DND-41 (cell line): Measurements from ENCODE around the gene SELENOF.

ENCODE experiments used
- ATAC-seq: fragments of 200-7000 bp; cut with Tn5 transposase; 3 replicates; pipeline ENCODE4 v1.9.1; 2021; ENCODE audit warnings: low read depth; ENCODE audit not compliant: insufficient read depth
- DNase-seq: peaks from one replicate; pipeline ENCODE4 v3.0.0-alpha.2; 2020
- H2AFZ ChIP-seq: 2 replicates; pipeline ENCODE4 v1.6.0; 2012; ENCODE audit warnings: low read depth, low read length
- H3K27ac ChIP-seq: 2 replicates; pipeline ENCODE4 v1.5.1; 2012; ENCODE audit warnings: low read length, inconsistent platforms
- H3K27me3 ChIP-seq: fragments of 200-600 bp; sonication (generic); 2 replicates; pipeline ENCODE4 v1.6.0; 2012; ENCODE audit warnings: low read length, mild to moderate bottlenecking, inconsistent platforms; ENCODE audit not compliant: insufficient read depth, poor library complexity
- H3K36me3 ChIP-seq: 2 replicates; pipeline ENCODE4 v1.5.1; 2012; ENCODE audit warnings: low read length, inconsistent platforms; ENCODE audit not compliant: insufficient read depth
- H3K4me1 ChIP-seq: 2 replicates; pipeline ENCODE4 v1.5.1; 2012; ENCODE audit warnings: mild to moderate bottlenecking, low read length; ENCODE audit not compliant: insufficient read depth
- H3K4me2 ChIP-seq: 2 replicates; pipeline ENCODE4 v1.6.0; 2012; ENCODE audit warnings: mild to moderate bottlenecking, moderate library complexity, low read length, inconsistent platforms; ENCODE audit not compliant: insufficient read depth
- H3K4me3 ChIP-seq, 2 experiments: fragments of 200-600 bp in 1 of 2; shearing (Covaris generic) in 1 of 2; 2 replicates each; pipeline ENCODE4 v1.5.1; 2012 to 2016; ENCODE audit warnings: inconsistent platforms in 2 of 2, low read length in 2 of 2, mild to moderate bottlenecking in 2 of 2, low read depth in 1 of 2, moderate library complexity in 1 of 2
- H3K79me2 ChIP-seq: 2 replicates; pipeline ENCODE4 v1.6.0; 2012; ENCODE audit warnings: low read length, inconsistent platforms; ENCODE audit not compliant: insufficient read depth
- H3K9ac ChIP-seq: 2 replicates; pipeline ENCODE4 v1.6.0; 2012; ENCODE audit warnings: low read depth, mild to moderate bottlenecking, inconsistent platforms, low read length, moderate library complexity
- H3K9me3 ChIP-seq: 2 replicates; pipeline ENCODE4 v1.5.1; 2012; ENCODE audit warnings: low read length, moderate library complexity, mild to moderate bottlenecking, inconsistent platforms; ENCODE audit not compliant: insufficient read depth, severe bottlenecking
- H4K20me1 ChIP-seq: 2 replicates; pipeline ENCODE4 v1.6.0; 2012; ENCODE audit warnings: low read length; ENCODE audit not compliant: insufficient read depth
- CTCF ChIP-seq: IDR thresholded peaks from 2 replicates; pipeline ENCODE4 v1.5.1; 2012; ENCODE audit warnings: borderline replicate concordance, low read length, moderate library complexity, mild to moderate bottlenecking; ENCODE audit not compliant: poor library complexity, severe bottlenecking; ENCODE audit errors: extremely low read depth
- EZH2 ChIP-seq: IDR thresholded peaks from 3 replicates; pipeline ENCODE4 v1.6.1; 2012; ENCODE audit warnings: borderline replicate concordance, low read depth, mild to moderate bottlenecking, moderate library complexity, low read length, inconsistent platforms; ENCODE audit not compliant: severe bottlenecking

SELENOF gene

GRCh38 chr1:86938855-86939254, 24.9 kb upstream of the SELENOF start:
- no peak overlapping the region for H3K27ac ChIP-seq
- H2AFZ ChIP-seq, result no peak overlapping the region
- no peak for DNase-seq
- H3K4me1 ChIP-seq, result no peaks in the 10 kb centered on the region
- peaks cover 18% of the 10 kb centered on the region; the same call in 1 of the 2 replicates for H4K20me1 ChIP-seq
- H3K79me2 ChIP-seq, result peaks cover 60% of the 10 kb centered on the region
- no peaks in the 10 kb centered on the region for H3K27me3 ChIP-seq
- no peak overlapping the region for H3K4me3 ChIP-seq
- H3K4me2 ChIP-seq, result no peak overlapping the region
- H3K9ac ChIP-seq, result no peak overlapping the region
- H3K9me3 ChIP-seq, result no peaks in the 10 kb centered on the region
- no peak for ATAC-seq
- TF ChIP-seq CTCF, result no peak
- no peak for TF ChIP-seq EZH2
- no peaks in the 10 kb centered on the region for H3K36me3 ChIP-seq

DNA sequence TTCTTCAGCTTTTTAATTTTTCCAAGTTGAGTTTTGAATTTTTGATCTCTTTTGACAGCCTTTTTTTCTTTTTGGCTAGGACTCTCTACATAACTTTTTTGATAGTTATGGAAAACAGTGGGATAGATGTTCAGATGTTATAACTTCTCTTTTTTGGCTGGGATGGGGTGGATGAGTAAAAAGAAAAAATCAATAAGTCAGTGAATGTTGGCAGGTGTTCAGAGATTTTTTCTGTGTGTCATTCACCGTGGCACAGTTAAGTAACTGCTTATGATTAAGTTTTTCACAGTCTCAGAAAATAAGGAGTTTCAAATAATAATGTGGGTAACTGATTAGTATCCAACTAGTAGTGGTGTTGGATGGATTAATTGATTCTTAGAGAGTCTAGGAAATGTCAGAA, 24.5 kb upstream of the SELENOF start:
- Histone ChIP-seq H3K4me2 (no peak overlapping the region), H3K79me2 (peaks cover 64% of the 10 kb centered on the region)

DNA sequence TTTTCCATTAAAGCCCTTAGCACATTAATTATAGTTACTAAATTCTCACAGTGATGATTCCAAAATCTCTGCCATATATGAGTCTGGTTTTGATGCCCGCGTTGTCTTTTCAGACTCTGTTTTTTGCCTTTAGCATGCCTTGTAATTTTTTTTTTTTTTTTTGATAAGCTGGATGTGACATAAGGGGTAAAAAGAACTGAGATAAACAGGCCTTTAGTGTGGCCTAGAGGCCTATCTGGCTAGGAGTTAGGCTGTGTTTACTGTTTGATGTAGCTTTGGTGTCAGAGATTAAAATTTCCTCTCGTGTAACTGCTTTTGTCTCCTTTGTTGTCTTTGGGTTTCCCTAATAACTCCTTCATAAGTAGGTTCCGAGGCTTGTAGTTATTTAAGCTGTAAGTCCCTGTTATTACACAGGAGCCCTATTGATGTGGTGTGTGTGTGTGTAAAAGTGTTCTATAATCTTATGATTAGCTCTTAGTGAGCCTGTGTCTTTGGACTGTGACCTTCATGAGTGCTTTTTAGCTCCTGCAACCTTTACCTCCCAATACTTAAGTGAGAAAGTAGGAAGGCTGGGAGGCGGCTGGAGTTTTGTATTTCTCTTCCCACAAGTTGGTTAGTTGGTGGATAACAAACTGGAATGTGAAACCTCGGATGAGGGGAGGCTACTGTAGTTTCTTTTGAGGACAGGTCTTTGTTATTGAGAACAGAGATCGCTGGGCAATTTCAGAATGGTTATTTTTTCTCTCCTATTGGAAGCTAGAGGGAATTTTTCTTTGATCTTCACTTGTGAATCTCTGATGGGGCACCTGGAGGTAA, 19.8 kb upstream of the SELENOF start:
- H3K4me2 ChIP-seq, result no peak overlapping the region

More for the DNA sequence above, 24.5 kb upstream of the SELENOF start:
- Histone ChIP-seq H3K36me3 (no peaks in the 10 kb centered on the region), H3K27me3 (no peaks in the 10 kb centered on the region), H3K27ac (no peak overlapping the region), H3K9ac (no peak overlapping the region), H3K4me3 (no peak overlapping the region), H2AFZ (no peak overlapping the region), H4K20me1 (peaks cover 18% of the 10 kb centered on the region; the same call in 1 of the 2 replicates), H3K4me1 (no peaks in the 10 kb centered on the region), H3K9me3 (no peaks in the 10 kb centered on the region)
- no peak for TF ChIP-seq CTCF
- TF ChIP-seq EZH2, result no peak
- DNase-seq (no peak), ATAC-seq (no peak)

More for the DNA sequence above, 19.8 kb upstream of the SELENOF start:
- H2AFZ ChIP-seq, result no peak overlapping the region
- H3K9ac ChIP-seq, result no peak overlapping the region
- peak; percentile 55; the same call in 2 of the 3 replicates for ATAC-seq
- H3K9me3 ChIP-seq, result no peaks in the 10 kb centered on the region
- peaks cover 8% of the 10 kb centered on the region; the same call in 1 of the 2 replicates for H4K20me1 ChIP-seq
- no peaks in the 10 kb centered on the region for H3K27me3 ChIP-seq
- DNase-seq, result no peak
- no peaks in the 10 kb centered on the region for H3K36me3 ChIP-seq
- no peak overlapping the region for H3K4me3 ChIP-seq
- H3K79me2 ChIP-seq, result peaks cover 73% of the 10 kb centered on the region
- H3K4me1 ChIP-seq, result no peaks in the 10 kb centered on the region
- H3K27ac ChIP-seq, result no peak overlapping the region
- TF ChIP-seq CTCF (no peak), EZH2 (no peak)
